NCI-H510A (cell line): Measurements from ENCODE around the gene MAST2.
"Not testable (repeated sequence)": the region's sequence is repeated elsewhere in the genome, so short reads cannot be mapped to it uniquely, and the experiment has no call there.

Experiments used
- DNase-seq: peaks from one replicate; lab custom pipeline; 2025; lab: John Stamatoyannopoulos, UW

MAST2 gene

GRCh38 chr1:45857755-45858492 is 54.5 kb downstream of the MAST2 start:
- not testable (repeated sequence) for DNase-seq

- DNase-seq = no peak
Measured at GRCh38 chr1:45859221-45859620, 55.8 kb downstream of the MAST2 start.

- DNase-seq = no peak
Measured at GRCh38 chr1:45862008-45862407, 58.6 kb downstream of the MAST2 start.

DNA sequence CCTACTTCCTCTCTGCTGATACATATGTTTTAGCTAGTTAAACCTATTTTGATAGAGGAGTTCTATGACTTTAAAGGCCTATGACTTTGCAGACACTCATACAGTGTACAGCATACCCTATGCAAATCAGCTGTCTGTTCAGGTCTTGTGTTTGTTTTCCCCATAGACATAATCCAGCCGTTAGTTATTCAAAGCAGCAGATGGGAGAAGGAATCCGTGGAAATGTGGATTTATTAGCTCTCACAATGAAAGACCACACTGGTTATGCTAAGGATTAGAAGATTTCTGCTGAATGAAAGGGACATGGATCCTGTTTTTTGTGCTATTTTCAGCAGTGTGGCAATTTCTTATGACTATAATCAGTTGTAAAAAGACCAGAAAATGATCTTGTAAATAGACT is 59.8 kb downstream of the MAST2 start:
- no peak for DNase-seq

- DNase-seq = no peak
Measured at GRCh38 chr1:45864167-45865106, 61.0 kb downstream of the MAST2 start.

GRCh38 chr1:45867697-45868348 is 64.4 kb downstream of the MAST2 start:
- no peak for DNase-seq

GRCh38 chr1:45868861-45869260 is 65.4 kb downstream of the MAST2 start:
- DNase-seq = no peak

DNA sequence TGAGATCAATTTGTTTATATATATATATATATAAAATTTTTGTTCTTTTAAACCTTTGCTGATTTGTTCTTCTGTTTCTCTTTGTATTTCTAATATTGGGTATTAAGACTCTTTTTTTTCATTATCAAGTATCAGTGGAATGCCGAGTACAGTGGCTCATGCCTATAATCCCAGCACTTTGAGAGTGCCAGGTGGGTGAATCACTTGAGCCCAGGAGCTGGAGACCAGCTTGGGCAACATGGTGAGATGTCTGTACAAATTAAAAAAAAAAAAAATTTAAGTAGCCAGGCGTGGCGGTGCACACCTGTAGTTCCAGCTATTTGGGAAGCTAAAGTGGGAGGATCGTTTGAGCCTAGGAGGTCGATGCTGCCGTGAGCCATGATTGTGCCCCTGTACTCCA is 67.1 kb downstream of the MAST2 start:
- no peak for DNase-seq

- DNase-seq = not testable (repeated sequence)
Measured at GRCh38 chr1:45872173-45872801, 68.9 kb downstream of the MAST2 start.

- peak; percentile 45 for DNase-seq
Measured at GRCh38 chr1:45876000-45876617, 72.7 kb downstream of the MAST2 start.

GRCh38 chr1:45877264-45877663 is 73.9 kb downstream of the MAST2 start:
- no peak for DNase-seq

DNA sequence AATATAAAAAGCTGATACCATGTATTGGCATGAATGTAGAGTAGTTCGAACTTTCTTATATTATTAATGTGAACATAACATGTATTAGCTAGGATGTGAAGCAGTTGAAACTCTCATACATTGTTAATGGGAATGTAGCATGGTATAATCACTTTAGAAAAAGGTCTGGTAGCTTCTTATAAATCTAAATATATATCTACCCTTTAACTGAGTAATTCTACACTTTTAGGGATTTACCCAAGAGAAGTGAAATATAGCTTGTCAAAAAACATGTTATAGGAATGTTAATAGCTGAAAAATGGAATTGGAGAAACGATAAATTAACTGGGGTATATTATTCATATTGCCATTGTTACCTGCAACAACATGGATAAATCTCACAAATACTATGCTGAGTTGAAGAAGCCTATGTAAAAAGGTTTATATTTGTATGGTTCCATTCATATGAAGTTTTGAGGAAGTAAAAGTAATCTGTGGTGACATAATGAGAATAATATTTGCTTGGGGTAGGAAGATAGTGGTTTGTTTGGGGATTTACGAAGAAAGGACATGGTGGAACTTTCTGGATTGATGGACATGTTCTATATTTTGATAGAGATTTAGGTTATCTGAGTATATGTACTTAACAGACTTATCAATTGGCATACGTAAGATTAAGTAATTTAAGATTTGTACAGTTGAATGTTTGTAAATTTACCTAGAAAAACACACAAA is 76.6 kb downstream of the MAST2 start:
- DNase-seq = no peak

DNA sequence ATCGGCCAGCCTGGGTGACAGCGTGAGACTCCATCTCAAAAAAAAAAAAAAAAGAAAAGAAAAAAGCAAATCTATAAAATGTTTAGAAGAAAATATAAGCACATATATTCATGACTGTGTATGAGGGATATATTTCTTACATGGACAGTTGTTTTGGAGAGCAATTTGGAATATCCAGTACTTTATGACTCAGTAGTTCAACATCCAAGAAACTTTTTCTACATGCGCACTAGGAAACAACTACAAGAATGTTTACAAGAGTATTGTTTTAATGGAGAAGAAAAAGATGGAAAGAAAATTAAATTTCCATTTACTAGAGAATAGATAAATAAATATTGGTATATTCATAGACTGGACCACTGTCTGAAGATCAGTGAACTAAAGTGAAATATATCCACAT is 77.5 kb downstream of the MAST2 start:
- no peak for DNase-seq

DNA sequence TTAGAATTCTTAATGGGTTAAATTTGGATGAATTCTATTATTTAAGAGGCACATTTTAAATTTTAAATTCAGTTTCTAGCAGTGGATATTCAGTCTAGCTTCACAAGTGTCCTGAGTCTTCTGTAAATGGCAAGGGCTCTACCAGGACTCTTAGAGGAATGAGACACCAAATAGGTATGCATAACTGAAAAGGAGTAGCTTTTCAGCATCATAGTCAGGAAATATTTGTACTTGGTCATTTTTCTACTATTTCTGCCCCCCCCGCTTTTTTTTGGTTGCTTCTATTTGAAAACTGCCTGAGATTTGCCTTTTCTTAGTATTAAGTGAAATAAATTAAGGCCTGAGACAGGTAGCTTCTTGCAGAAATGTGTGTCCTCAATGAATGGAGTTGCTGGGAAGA is 80.2 kb downstream of the MAST2 start:
- no peak for DNase-seq

DNA sequence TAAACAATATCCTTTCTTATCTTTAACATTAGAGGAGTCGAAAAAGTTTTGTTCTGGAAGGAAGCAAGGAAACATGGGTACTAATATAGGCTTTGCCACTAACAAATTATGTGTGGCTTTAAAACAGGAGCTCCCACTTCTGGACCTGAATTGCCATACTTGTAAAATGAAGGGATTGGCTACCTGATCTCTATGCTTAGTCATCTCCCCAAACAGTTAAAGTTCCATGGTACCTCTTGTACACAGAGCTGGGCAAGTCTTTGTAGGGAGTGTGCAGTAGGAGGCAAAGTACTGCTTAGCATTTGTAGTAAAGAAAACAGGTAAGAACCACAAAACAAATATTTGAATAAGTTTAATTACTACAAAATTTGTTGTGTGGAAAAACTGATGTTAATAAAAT is 81.3 kb downstream of the MAST2 start:
- no peak for DNase-seq

DNA sequence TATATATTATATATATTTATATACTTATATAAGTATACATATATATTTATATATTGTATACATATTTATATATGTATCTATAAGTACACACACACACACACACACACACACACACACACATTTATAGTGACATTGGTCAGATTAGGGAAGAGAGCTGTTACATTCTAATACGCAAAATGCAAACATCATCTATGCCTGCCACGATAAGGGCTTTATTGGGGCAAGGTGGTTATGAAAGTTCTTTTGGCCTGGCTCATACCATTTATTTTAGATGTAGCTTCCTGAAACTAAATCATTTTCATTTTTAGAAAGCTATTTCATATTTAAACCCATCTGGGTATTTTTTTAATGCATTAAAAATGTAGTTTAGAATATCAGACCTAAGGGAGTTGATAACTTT is 82.8 kb downstream of the MAST2 start:
- DNase-seq = no peak

DNA sequence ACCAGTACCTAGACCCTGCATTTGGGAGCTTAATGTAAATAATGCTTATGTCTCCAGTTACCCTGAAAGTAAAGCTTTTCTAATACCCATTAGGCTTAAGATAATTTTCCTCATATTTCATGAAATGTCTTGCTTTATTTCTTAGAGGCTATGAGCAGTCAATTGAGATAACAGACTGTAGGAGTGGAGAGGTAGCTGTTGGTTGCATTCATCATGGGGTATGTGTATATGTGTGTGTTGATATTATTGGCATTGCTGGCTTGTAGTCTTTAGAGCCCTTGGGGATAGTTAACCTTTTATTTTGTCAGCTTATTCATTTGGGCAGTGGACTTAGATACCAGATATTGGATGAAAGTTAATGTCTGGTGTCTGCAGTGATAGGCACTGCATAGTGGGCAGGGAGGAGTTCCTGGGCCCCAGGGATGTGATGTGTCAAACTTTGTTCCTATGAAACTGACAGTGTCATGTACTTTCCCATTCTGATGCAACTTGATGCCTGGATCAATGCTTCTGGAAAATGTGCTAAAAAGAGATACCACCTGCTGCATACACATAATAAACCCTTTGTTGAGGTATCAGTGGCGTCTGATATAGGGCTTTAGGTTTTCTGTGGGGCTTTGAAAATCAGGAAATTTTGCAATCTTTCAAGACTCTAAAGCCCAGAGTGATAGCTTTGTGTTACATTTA is 83.9 kb downstream of the MAST2 start:
- no peak for DNase-seq

DNA sequence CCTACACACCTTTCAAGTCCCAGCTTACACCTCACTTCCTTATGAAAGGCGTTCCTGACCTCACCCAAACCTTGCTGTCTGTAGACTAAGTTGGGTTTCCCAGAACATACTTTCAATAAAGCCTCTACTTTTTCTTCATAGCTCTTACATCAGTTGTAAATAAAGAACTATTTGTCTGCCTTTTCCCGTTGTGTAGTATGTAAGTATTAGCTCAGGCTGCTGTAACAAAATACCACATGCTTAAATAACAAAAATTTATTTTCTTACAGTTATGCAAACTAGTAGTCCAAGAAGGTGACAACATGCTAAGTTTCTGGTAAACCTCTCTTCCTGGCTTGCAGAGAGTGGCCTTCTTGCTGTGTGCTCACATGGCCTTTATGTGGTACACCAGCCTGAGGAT is 86.7 kb downstream of the MAST2 start:
- DNase-seq = no peak

DNA sequence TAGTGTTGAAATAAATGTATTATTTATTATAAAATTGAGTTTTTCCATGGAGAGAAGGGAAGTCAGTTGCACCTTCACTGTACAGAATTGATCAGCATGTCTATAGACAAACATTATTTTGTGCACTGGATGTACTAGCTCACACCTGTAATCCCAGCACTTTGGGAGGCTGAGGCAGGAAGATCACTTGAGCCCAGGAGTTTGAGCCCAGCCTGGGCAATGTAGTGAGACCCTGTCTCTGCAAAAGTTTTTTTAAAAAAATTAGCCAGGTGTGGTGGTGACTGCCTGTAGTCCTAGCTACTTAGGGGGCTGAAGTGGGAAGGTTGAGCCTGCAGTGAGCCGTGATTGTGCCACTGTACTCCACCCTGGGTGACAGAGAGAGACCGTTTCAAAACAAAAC is 87.7 kb downstream of the MAST2 start:
- DNase-seq = no peak

- DNase-seq = no peak
Measured at GRCh38 chr1:45892068-45892785, 88.8 kb downstream of the MAST2 start.
